ENCODE data around the gene CISD3. TPM values are rescaled to one million over a fixed set of nuclear protein-coding genes. Genes with fewer than 3 reads are reported as not detected.
A peak's percentile ranks its signal among the peaks of the same experiment; 100 is the strongest.

Gene CISD3
- total and polyA plus RNA-seq, 2 experiments from 2014 or later: 0.94 to 8.9 TPM

DNA sequence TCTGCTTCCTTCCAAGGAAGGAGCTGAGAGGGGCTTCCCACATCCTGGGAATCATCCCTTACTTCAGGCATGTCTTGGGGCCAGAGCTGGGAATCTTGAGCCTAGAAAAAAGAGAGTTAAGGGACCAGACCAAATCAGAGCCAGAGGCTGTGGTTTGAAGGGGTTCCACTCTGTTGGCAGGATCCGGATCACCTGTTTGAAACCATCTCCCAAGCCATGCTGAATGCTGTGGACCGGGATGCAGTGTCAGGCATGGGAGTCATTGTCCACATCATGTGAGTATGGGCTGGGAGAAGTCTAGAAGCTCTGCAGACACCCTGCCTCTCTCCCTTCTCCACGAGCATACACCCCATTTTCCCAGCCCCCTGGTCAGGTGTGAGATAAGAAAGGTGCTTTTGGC is 32.1 kb downstream of the CISD3 start:
- Histone ChIP-seq H3F3A (replicated peaks; ENCODE audit: low read depth) (peaks cover 13% of the 10 kb centered on the region; the same call in 1 of the 2 replicates), H3K9me2 (ENCODE audit: insufficient read depth) (no peaks in the 10 kb centered on the region), H3K79me2 (replicated peaks; ENCODE audit: insufficient read depth) (no peaks in the 10 kb centered on the region; the same call in 1 of the 2 replicates), H3K4me1 (ENCODE audit: insufficient read depth) (no peaks in the 10 kb centered on the region), H2AFZ (no peak overlapping the region), H3K27ac (ENCODE audit: low read depth) (no peak overlapping the region), H4K20me1 (replicated peaks; ENCODE audit: insufficient read depth) (peaks cover 16% of the 10 kb centered on the region), H3K27me3 (ENCODE audit: insufficient read depth) (no peaks in the 10 kb centered on the region), H3K4me2 (no peak overlapping the region), H3K36me3 (ENCODE audit: insufficient read depth) (peaks cover 36% of the 10 kb centered on the region; the same call in 1 of the 2 replicates), H3K4me3 (no peak overlapping the region)
- no peaks in the 10 kb centered on the region for H3K9me3 Mint-ChIP-seq
- H3K27me3 Mint-ChIP-seq (ENCODE audit: insufficient read depth, low read depth, poor library complexity): peaks cover 3% of the 10 kb centered on the region
- H3K4me1 Mint-ChIP-seq: no peaks in the 10 kb centered on the region; the same call in 2 of the 3 replicates
- DNase-seq (ENCODE audit: low spot score) (no peak), ATAC-seq (no peak)
- TF ChIP-seq CREB1 (CRISPR knock-in tag; IDR thresholded peaks at IDR 0.05; ENCODE audit: low read depth): no peak
- no peak overlapping the region for H3K27ac Mint-ChIP-seq
- no peak overlapping the region for H3K4me3 Mint-ChIP-seq
- peaks cover 74% of the 10 kb centered on the region for H3K36me3 Mint-ChIP-seq (ENCODE audit: low read depth)

DNA sequence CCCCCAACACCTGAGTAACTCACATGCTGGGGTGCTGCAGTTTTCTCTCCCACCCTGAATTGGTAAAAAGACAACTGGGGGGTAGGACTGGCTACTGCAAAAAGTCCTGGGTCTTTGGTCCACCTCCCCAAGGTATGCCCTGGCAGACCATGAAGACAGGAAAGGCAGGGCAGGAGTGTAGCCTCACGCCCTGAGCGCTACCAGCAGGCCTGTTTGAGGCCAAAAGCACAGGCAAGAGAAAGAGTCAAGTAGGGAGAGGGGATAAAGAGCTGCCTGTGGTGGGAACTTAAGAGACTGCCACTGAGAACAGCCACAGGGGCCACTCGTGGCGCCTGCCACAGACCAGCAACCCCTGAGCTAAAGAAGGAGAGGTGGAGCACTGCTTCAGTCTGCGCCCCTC is 36.2 kb downstream of the CISD3 start:
- TF ChIP-seq, protein P1, sequence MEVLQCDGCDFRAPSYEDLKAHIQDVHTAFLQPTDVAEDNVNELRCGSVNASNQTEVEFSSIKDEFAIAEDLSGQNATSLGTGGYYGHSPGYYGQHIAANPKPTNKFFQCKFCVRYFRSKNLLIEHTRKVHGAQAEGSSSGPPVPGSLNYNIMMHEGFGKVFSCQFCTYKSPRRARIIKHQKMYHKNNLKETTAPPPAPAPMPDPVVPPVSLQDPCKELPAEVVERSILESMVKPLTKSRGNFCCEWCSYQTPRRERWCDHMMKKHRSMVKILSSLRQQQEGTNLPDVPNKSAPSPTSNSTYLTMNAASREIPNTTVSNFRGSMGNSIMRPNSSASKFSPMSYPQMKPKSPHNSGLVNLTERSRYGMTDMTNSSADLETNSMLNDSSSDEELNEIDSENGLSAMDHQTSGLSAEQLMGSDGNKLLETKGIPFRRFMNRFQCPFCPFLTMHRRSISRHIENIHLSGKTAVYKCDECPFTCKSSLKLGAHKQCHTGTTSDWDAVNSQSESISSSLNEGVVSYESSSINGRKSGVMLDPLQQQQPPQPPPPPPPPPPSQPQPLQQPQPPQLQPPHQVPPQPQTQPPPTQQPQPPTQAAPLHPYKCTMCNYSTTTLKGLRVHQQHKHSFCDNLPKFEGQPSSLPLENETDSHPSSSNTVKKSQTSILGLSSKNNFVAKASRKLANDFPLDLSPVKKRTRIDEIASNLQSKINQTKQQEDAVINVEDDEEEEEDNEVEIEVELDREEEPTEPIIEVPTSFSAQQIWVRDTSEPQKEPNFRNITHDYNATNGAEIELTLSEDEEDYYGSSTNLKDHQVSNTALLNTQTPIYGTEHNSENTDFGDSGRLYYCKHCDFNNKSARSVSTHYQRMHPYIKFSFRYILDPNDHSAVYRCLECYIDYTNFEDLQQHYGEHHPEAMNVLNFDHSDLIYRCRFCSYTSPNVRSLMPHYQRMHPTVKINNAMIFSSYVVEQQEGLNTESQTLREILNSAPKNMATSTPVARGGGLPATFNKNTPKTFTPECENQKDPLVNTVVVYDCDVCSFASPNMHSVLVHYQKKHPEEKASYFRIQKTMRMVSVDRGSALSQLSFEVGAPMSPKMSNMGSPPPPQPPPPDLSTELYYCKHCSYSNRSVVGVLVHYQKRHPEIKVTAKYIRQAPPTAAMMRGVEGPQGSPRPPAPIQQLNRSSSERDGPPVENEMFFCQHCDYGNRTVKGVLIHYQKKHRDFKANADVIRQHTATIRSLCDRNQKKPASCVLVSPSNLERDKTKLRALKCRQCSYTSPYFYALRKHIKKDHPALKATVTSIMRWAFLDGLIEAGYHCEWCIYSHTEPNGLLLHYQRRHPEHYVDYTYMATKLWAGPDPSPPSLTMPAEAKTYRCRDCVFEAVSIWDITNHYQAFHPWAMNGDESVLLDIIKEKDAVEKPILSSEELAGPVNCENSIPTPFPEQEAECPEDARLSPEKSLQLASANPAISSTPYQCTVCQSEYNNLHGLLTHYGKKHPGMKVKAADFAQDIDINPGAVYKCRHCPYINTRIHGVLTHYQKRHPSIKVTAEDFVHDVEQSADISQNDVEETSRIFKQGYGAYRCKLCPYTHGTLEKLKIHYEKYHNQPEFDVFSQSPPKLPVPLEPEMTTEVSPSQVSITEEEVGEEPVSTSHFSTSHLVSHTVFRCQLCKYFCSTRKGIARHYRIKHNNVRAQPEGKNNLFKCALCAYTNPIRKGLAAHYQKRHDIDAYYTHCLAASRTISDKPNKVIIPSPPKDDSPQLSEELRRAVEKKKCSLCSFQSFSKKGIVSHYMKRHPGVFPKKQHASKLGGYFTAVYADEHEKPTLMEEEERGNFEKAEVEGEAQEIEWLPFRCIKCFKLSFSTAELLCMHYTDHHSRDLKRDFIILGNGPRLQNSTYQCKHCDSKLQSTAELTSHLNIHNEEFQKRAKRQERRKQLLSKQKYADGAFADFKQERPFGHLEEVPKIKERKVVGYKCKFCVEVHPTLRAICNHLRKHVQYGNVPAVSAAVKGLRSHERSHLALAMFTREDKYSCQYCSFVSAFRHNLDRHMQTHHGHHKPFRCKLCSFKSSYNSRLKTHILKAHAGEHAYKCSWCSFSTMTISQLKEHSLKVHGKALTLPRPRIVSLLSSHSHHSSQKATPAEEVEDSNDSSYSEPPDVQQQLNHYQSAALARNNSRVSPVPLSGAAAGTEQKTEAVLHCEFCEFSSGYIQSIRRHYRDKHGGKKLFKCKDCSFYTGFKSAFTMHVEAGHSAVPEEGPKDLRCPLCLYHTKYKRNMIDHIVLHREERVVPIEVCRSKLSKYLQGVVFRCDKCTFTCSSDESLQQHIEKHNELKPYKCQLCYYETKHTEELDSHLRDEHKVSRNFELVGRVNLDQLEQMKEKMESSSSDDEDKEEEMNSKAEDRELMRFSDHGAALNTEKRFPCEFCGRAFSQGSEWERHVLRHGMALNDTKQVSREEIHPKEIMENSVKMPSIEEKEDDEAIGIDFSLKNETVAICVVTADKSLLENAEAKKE (CRISPR knock-in tag; IDR thresholded peaks at IDR 0.05): no peak
- TF ChIP-seq JUNB (IDR thresholded peaks at IDR 0.05; ENCODE audit: unreplicated experiment): no peak
- TF ChIP-seq, protein P2, sequence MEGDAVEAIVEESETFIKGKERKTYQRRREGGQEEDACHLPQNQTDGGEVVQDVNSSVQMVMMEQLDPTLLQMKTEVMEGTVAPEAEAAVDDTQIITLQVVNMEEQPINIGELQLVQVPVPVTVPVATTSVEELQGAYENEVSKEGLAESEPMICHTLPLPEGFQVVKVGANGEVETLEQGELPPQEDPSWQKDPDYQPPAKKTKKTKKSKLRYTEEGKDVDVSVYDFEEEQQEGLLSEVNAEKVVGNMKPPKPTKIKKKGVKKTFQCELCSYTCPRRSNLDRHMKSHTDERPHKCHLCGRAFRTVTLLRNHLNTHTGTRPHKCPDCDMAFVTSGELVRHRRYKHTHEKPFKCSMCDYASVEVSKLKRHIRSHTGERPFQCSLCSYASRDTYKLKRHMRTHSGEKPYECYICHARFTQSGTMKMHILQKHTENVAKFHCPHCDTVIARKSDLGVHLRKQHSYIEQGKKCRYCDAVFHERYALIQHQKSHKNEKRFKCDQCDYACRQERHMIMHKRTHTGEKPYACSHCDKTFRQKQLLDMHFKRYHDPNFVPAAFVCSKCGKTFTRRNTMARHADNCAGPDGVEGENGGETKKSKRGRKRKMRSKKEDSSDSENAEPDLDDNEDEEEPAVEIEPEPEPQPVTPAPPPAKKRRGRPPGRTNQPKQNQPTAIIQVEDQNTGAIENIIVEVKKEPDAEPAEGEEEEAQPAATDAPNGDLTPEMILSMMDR (conservative IDR thresholded peaks at IDR 0.05; ENCODE audit: low read depth in 2 of 2): no peak
- TF ChIP-seq ZNF114 (CRISPR knock-in tag; IDR thresholded peaks at IDR 0.05): no peak
- no peak for TF ChIP-seq STAT1 (IDR thresholded peaks at IDR 0.05; ENCODE audit: unreplicated experiment)
- no peak for TF ChIP-seq POLR2AphosphoS5 (IDR thresholded peaks at IDR 0.05; ENCODE audit: low read depth)
- TF ChIP-seq, protein P3, sequence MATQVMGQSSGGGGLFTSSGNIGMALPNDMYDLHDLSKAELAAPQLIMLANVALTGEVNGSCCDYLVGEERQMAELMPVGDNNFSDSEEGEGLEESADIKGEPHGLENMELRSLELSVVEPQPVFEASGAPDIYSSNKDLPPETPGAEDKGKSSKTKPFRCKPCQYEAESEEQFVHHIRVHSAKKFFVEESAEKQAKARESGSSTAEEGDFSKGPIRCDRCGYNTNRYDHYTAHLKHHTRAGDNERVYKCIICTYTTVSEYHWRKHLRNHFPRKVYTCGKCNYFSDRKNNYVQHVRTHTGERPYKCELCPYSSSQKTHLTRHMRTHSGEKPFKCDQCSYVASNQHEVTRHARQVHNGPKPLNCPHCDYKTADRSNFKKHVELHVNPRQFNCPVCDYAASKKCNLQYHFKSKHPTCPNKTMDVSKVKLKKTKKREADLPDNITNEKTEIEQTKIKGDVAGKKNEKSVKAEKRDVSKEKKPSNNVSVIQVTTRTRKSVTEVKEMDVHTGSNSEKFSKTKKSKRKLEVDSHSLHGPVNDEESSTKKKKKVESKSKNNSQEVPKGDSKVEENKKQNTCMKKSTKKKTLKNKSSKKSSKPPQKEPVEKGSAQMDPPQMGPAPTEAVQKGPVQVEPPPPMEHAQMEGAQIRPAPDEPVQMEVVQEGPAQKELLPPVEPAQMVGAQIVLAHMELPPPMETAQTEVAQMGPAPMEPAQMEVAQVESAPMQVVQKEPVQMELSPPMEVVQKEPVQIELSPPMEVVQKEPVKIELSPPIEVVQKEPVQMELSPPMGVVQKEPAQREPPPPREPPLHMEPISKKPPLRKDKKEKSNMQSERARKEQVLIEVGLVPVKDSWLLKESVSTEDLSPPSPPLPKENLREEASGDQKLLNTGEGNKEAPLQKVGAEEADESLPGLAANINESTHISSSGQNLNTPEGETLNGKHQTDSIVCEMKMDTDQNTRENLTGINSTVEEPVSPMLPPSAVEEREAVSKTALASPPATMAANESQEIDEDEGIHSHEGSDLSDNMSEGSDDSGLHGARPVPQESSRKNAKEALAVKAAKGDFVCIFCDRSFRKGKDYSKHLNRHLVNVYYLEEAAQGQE (IDR thresholded peaks at IDR 0.05; ENCODE audit: unreplicated experiment): no peak
- TF ChIP-seq ZNF331 (CRISPR knock-in tag; IDR thresholded peaks at IDR 0.05; ENCODE audit: low read depth): no peak
- TF ChIP-seq EZH2phosphoT487 (IDR thresholded peaks at IDR 0.05; ENCODE audit: unreplicated experiment): no peak
- no peak for TF ChIP-seq EZH2 (IDR thresholded peaks at IDR 0.05; ENCODE audit: low read depth, unreplicated experiment)
- Mint-ChIP-seq H3K27ac (peak overlapping the region; percentile 13; the same call in 1 of the 2 replicates), H3K4me1 (no peaks in the 10 kb centered on the region; the same call in 2 of the 3 replicates), H3K27me3 (ENCODE audit: insufficient read depth, low read depth, poor library complexity) (peaks cover 9% of the 10 kb centered on the region), H3K9me3 (no peaks in the 10 kb centered on the region; the same call in 2 of the 3 replicates), H3K4me3 (no peak overlapping the region), H3K36me3 (ENCODE audit: low read depth) (peaks cover 77% of the 10 kb centered on the region)
- Histone ChIP-seq H3K27ac (ENCODE audit: low read depth) (no peak overlapping the region), H3K9me2 (ENCODE audit: insufficient read depth) (no peaks in the 10 kb centered on the region), H3K4me2 (no peak overlapping the region), H3F3A (replicated peaks; ENCODE audit: low read depth) (peaks cover 12% of the 10 kb centered on the region; the same call in 1 of the 2 replicates), H4K20me1 (replicated peaks; ENCODE audit: insufficient read depth) (peaks cover 14% of the 10 kb centered on the region), H3K36me3 (ENCODE audit: insufficient read depth) (peaks cover 34% of the 10 kb centered on the region; the same call in 1 of the 2 replicates), H3K79me2 (replicated peaks; ENCODE audit: insufficient read depth) (no peaks in the 10 kb centered on the region), H2AFZ (no peak overlapping the region), H3K4me3 (no peak overlapping the region), H3K27me3 (ENCODE audit: insufficient read depth) (no peaks in the 10 kb centered on the region), H3K4me1 (ENCODE audit: insufficient read depth) (no peaks in the 10 kb centered on the region)
- ATAC-seq (no peak), DNase-seq (ENCODE audit: low spot score) (no peak)
